GM08714 (cell line): Measurements from ENCODE around the gene PCSK4.

ENCODE experiments used
- H3K4me3 ChIP-seq: fragments of 200-500 bp; sonication (Bioruptor generic); 2 replicates; pipeline ENCODE4 v1.5.1; 2014; ENCODE audit warnings: mild to moderate bottlenecking, low read length, inconsistent platforms
- ZNF274 ChIP-seq: IDR thresholded peaks from 2 replicates; pipeline ENCODE4 v1.6.1; 2012; ENCODE audit warnings: mild to moderate bottlenecking, low read depth, low read length

The PCSK4 gene

DNA sequence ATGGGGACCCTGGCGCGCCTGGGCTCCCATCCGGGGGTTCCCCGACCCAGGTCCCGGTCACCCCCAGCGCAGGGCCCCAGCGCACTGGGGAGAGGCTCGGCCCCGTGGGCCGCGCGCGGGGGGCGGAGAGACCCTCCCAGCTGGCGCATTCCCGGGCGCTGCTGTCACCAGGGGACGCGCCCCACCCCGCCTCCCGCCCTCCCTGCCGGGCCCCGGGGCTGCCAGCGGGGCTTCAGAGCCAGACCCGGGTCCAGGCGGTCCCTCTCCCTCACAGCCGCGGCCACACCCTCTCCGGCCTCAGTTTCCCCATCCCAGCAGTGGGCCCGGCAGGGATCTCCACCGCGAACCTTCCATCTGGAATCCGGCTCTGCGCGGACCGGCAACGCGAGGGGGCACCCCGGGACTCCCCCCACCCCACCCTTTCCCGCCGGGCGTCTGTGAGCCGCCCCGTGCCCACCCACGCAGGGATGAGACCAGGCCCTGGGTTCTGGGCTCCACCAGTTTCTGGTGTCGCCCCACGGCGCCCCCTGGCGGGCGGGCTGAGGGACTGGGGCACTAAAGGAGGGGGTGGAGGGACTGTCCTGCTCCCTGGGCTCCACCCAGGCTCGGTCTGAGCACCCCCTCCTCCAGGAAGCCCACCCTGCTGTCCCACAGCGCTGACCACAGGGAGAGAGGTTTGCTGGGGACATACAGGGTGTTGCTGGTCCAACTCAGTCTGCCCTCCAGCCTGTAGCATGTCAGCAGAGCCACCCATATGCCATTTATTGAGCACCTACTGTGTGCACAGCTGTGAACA, 23.5 kb upstream of the PCSK4 start:
- no peak for TF ChIP-seq ZNF274

DNA sequence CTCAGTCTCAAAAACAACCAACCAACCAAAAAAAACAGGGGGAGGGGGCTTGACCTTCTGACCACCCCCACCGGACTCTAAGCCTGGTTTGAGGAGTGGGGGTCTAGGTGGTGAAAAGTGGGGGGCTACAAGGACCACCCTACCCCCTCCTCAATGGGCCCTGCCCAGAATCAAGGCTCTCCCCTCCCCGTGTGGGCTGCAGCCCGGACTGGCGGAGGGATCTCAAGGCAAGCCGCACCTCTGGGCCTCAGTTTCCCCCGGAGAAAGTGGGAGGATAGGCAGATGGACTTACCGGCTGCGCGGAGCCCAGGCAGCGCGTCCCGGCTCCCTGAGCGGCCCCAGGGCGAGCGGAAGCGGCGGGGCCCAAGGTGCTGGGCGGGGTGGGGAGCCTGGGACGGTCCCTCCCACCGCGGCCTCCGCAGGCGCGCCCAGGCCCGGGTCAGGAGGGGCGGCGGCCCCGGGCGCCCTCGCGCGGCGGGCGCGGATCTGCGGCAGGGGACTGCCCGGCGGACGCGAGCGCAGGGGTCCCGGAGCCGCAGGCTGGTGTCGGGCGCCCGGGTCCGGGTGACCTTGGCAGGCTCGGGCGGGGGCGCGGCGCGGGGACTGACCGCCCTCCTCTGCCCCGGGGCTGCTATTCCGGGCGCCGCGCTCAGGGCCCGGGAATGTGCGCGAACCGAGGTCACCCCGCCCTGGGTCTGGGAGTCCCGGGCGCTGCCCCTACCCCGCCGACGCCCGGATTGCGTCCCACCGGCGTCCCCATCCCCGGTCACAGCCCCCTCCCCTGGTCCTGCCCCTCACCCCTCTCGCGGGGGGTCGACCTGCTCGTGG, 22.7 kb upstream of the PCSK4 start, which contains the start of gene ADAMTSL5:
Gene ADAMTSL5, minus strand, starts transcription at position 349 of the 828 bp plus-strand sequence. CDS start 2,076 bp downstream, outside the sequence.
- H3K4me3 ChIP-seq, result no peak within 1 kb of the TSS
- no peak for TF ChIP-seq ZNF274

More for the DNA sequence above, 23.5 kb upstream of the PCSK4 start:
- H3K4me3 ChIP-seq, result no peak overlapping the region

DNA sequence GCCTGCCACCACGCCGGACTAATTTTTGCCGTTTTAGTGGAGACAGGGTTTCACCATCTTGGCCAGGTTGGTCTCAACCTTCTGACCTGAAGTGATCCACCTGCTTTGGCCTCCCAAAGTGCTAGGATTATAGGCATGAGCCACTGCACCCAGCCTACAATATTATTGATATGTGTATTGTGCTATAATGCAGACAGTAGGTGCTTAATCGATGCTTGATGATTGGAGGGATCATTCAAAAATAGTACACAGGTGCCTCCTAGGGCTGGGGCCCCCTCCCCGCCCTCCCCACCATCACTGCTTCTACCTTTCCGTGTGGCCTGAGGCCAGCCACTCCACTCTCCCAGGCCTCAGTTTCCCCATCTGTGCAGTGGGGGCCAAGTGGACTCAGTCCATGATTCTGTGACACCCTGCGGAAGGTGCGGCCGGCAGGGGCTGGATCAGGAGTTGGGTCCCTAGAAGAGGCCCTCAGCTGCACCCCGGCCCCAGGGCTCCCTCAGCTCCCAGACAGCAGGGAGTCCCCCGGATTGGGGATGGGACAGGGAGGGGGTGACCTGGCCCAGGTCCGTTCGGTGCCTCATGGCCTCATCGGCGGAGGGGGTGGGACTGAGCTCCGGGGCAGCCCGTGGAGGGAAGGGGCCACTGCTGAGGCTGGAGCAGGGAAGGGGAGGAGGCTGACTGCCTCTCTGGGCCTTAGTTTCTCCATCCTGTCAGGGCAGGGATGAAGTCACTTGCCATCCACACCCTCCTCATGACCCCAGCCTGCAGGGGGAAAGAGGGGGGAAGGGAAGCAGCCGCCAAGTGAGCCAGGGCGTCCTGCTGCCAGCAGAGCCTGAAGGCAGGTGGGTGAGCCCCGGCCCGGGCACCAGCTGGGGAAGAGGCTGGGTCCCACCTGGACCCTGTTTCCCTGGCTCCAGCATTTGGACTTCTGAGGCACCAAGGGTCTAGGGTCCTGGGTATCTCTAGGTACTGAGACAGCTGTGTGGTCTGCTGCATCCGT, 21.5 kb upstream of the PCSK4 start:
- no peak for TF ChIP-seq ZNF274
- no peak overlapping the region for H3K4me3 ChIP-seq

DNA sequence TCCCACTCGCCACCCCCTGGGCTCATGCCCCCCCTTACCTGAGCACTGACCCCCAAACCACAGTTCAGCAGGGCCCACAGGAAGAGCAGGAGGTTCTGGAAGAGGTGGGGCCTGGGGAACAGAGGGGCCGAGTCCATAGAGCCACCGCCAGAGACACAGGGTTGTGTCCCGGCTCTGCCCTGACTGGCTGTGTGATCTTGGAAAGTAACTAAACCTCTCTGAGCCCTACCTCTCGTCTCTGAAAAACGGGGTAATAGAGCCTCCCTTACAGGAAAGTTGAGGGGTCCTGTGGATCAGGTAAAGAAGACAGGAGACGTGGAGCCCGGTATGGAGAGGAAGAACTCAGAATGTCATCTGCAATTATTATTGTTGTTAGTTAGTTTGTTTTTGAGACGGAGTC, 20.7 kb upstream of the PCSK4 start:
- TF ChIP-seq ZNF274, result no peak

DNA sequence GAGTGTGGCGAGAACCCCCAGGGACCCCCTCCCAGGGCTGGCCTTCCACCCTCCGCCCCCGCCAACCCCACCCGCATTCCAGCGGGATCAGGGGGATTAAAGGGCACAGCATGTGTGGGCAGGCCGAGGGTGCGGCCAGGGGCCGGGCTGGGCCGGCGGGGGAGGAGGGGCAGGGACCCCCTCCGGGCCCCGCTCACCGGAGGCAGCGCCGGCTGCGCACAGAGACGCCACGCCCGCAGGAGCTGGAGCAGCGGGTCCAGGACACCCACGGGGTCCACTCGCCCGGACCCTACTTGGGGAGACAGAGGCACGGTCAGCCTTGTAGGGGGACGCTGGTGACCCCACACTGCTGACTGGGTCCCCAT, 20.3 kb upstream of the PCSK4 start:
- H3K4me3 ChIP-seq, result no peak overlapping the region
- TF ChIP-seq ZNF274, result no peak

More for the DNA sequence above, 20.7 kb upstream of the PCSK4 start:
- H3K4me3 ChIP-seq, result no peak overlapping the region

DNA sequence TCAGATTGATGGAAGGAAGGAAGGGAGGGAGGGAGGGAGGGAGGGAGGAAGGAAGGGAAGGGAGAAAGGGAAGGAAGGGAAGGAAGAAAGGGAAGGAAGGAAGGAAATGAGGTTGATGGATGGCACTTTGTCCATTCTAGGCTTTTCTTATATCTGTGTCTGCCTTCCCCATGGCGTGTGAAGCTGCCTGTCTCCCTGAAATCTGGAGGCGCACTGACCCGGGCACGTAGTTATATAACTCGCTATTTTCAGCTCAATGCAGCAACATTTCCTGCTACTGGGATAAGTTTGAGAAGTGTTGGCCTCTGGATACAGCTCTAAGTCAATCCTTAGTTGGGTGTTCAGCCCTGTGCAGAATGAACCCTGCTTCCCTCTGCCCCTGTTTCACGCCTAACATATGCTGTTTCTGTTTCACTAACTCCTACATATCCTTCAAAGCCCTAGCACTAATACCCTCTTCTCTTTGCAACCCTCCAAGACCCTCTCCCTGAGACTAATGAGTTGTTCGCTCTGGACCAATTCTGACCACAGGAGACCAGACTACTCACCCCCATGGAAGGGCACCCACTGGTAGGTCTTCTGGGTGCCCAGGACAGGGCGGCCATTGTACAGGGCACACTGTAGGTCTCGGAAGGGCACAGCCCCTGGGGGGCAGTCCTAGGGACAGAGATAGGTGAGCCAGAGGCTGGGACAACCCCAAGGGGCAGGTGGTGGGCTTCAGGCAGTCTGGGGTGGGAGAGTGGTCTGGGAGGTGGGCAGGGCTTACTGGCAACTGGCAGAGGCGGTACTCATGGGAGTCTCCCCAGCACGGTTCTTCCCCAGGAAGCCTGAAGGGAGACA, 19.7 kb upstream of the PCSK4 start:
- no peak overlapping the region for H3K4me3 ChIP-seq
- TF ChIP-seq ZNF274, result no peak

DNA sequence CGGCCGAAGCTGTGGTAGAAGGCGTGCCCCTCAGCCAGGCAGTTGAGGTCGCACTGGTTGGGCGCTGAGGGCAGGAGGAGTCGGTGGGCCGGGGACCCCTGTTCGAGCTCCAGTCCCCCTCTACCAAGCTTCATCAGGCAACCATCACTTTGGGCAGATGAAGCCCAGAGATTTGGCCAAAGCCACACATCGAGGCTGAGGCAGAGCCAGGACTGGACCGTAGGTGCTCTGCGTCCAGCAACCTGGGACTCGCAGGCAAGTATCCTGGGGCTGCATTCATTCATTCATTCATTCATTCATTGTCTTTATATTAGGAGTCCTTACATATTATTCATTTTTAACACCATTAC, 18.3 kb upstream of the PCSK4 start:
- no peak overlapping the region for H3K4me3 ChIP-seq
- TF ChIP-seq ZNF274, result no peak

DNA sequence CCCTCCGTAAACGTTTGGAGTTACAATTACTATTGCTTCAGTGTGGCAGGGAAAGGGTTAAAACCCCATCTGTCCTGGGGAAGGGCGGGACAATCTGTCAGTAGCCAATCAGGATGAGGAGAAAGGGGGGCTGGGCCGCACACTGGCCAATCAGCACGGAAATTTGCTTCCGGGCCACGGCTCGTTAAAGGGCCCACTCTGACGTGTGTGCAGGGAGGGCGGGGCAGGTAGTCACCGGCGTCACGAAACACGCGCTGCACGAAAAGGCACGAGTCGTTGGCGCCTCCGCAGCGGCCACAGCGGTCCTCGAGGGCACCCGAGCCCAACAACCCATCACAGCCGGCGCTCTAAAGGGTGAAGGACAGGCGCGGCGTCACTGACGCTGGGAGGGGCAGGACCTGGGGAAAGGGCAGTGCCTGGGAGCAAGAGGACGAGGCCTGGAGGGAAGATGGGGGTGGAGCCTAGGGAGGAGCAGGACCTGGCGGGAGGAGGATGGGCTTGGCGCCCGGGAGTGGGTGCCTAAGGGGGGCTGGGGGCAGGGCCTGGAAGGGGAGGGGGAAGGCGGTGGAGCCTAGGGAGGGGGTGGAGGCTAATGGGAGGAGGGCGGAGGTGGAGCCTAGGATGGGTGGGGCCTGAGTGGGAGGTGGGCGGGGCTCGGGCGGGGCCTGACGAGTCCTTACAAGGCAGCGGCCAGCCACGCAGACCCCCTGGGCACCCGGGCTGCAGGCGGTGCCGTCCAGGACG, 17.8 kb upstream of the PCSK4 start:
- no peak for TF ChIP-seq ZNF274
- H3K4me3 ChIP-seq, result no peak overlapping the region

DNA sequence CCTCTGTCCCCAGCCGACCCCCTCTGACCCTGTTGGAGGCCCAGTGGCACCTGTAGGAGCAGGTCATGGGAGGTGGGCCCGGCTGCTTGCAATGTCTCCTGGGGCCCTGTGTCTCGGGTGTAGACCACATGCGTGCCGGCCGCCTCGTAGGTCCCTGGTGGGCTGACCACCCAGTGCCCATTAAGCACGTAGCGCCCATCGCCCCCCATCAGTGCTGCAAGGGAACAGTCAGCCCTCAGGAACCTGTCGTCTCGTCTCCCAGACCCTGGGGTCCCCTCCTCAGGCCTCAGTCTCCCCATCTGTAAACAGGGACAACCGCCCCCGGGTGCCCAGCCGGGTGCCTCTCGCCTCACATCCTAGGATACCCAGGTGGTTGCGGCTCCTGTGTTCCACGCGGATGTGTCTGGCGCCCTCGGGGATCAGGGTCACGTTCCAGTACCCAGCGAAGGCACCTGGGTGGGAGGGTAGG, 17.1 kb upstream of the PCSK4 start:
- no peak overlapping the region for H3K4me3 ChIP-seq
- no peak for TF ChIP-seq ZNF274

DNA sequence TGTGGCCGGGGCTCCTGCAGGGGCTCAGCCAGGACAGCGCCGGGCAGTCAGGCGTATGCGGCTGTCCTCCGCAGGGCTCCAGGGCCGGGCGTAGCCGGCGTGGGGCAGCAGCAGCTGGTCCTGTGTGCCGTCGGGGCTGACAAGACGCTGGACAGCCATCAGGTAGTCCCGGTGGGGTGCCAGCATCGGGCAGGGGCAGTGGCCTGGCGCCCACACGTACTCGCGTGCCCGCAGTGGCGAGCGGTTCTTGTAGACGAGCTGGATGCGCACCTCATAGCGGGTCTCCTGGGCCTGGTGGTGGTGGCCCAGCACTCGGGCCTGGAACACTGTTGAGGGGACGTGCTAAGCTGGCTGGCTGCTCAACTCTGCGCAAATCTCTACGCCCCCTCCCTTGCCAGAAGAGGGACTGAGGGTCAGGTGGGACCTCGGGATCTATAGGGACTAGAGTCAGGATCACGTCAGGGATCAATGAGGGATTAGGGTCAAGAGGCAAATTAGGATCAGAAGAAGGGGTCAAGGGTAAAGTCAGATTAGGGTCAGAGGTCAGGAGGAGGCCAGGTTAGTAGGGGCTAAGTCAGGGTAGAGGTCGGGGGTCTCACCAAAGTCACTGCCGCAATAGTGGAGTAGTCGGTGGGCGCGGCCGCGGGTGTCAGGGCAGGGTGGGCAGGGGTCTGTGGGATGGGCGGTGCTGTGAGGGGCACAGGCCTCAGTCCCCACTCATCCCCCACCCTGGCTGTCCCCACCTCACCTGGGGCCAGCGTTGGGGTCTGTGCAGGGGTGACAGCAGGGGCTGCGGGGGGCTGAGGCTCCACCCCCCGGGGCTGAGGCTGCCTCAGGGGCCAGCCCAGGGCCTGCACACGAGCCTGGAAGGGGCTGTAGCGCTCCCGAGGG, 16.1 kb upstream of the PCSK4 start:
- TF ChIP-seq ZNF274, result no peak
- no peak overlapping the region for H3K4me3 ChIP-seq

DNA sequence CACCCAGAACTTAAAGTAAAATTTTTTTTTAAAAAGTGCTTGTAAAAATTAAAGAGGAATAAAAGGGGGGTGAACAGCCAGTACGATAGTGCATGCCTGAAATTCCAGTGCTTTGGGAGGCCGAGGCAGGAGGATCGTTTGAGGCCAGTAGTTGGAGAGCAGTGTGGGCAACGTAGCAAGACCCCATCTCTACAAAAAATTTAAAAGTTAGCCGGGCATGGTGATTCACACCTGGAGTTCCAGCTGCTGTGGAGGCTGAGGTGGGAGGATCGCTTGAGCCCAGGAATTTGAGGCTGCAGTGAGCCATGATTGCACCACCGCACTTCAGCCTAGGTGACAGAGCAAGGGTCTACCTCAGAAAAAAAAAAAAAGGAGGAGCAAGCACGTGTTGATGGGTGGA, 14.9 kb upstream of the PCSK4 start:
- no peak overlapping the region for H3K4me3 ChIP-seq
- TF ChIP-seq ZNF274, result no peak
